H1 (cell line): ENCODE data around the gene OLA1. TPM values are rescaled to one million over a fixed set of nuclear protein-coding genes. Genes with fewer than 3 reads are reported as not detected.

ENCODE experiments used
- CTCF ChIA-PET: fragments of 300-600 bp; sonication (Branson Sonifier 250); formaldehyde crosslinking; loops from one replicate; lab custom pipeline; 2021; ENCODE audit not compliant: partially characterized antibody; lab: Charles Lee
- POLR2A ChIA-PET: fragments of 300-600 bp; sonication (Branson Sonifier 250); formaldehyde crosslinking; loops from one replicate; lab custom pipeline; 2021; ENCODE audit warnings: inconsistent platforms; ENCODE audit not compliant: partially characterized antibody; lab: Charles Lee
- DNase-seq, 2 experiments: peaks; one replicate each; pipeline versions ENCODE4 v3.0.0 to v3.0.0-alpha.2; 2010 to 2022; ENCODE audit warnings: low spot score in 2 of 2, low read depth in 1 of 2, mixed read lengths in 1 of 2
- FAIRE-seq: peaks from 2 replicates; lab custom pipeline; 2011; peaks lifted over from hg19 to GRCh38; lab: Jason Lieb, UNC
- H2AFZ ChIP-seq: 2 replicates; pipeline ENCODE4 v1.8.1; 2012; ENCODE audit warnings: low read length, inconsistent platforms
- H2AK5ac ChIP-seq: 2 replicates; pipeline ENCODE4 v1.6.1; 2013; ENCODE audit warnings: low read depth, low read length
- H2BK120ac ChIP-seq: replicated peaks from 2 replicates; pipeline ENCODE3; 2013; ENCODE audit warnings: low read depth, low read length, inconsistent platforms
- H2BK12ac ChIP-seq: 2 replicates; pipeline ENCODE4 v1.6.1; 2013; ENCODE audit warnings: low read depth, low read length
- H2BK15ac ChIP-seq: 2 replicates; pipeline ENCODE4 v1.6.1; 2013; ENCODE audit warnings: low read length
- H2BK20ac ChIP-seq: 2 replicates; pipeline ENCODE4 v1.6.1; 2013; ENCODE audit warnings: low read length
- H2BK5ac ChIP-seq: 2 replicates; pipeline ENCODE4 v1.6.1; 2013; ENCODE audit warnings: low read depth, low read length
- H3K14ac ChIP-seq: 2 replicates; pipeline ENCODE4 v1.6.1; 2013; ENCODE audit warnings: inconsistent platforms; ENCODE audit not compliant: insufficient read length
- H3K18ac ChIP-seq: 2 replicates; pipeline ENCODE4 v1.6.1; 2013; ENCODE audit warnings: low read length; ENCODE audit errors: extremely low read depth
- H3K23ac ChIP-seq: 2 replicates; pipeline ENCODE4 v1.6.1; 2013; ENCODE audit warnings: inconsistent platforms; ENCODE audit not compliant: insufficient read length
- H3K23me2 ChIP-seq: 2 replicates; pipeline ENCODE4 v1.6.1; 2013; ENCODE audit warnings: low read depth, low read length
- H3K27ac ChIP-seq: 2 replicates; pipeline ENCODE4 v1.6.1; 2011; ENCODE audit warnings: low read depth, low read length, inconsistent platforms
- H3K27me3 ChIP-seq, 4 experiments: replicated peaks in 1 of 4; 1 replicate in 1 of 4; 2 replicates in 3 of 4; pipeline versions ENCODE4 v1.6.1 to v1.8.1; 2011 to 2013; ENCODE audit warnings: low read length in 3 of 4, mild to moderate bottlenecking in 3 of 4, inconsistent platforms in 2 of 4, mixed read lengths in 2 of 4, moderate library complexity in 1 of 4; ENCODE audit not compliant: control insufficient read depth in 3 of 4, insufficient read depth in 3 of 4; ENCODE audit errors: extremely low read depth in 1 of 4
- H3K36me3 ChIP-seq, 4 experiments: 2 replicates each; pipeline versions ENCODE4 v1.6.1 to v1.8.1; 2011 to 2013; ENCODE audit warnings: mild to moderate bottlenecking in 4 of 4, low read length in 3 of 4, moderate library complexity in 2 of 4, control low read depth in 1 of 4, inconsistent platforms in 1 of 4; ENCODE audit not compliant: insufficient read depth in 4 of 4, control insufficient read depth in 2 of 4
- H3K4ac ChIP-seq: replicated peaks from 2 replicates; pipeline ENCODE3; 2013; ENCODE audit warnings: low read length, low read depth, mixed read lengths, inconsistent platforms; ENCODE audit not compliant: insufficient read length
- H3K4me1 ChIP-seq, 4 experiments: replicated peaks in 1 of 4; 1 replicate in 1 of 4; 2 replicates in 3 of 4; pipeline versions ENCODE4 v1.6.1 to v1.8.1; 2011 to 2013; ENCODE audit warnings: low read length in 3 of 4, inconsistent platforms in 2 of 4, mixed read lengths in 1 of 4; ENCODE audit not compliant: insufficient read depth in 4 of 4, control insufficient read depth in 3 of 4
- H3K4me2 ChIP-seq, 2 experiments: 2 replicates each; pipeline versions ENCODE4 v1.6.1 to v1.8.1; 2011 to 2013; ENCODE audit warnings: low read depth in 2 of 2, low read length in 2 of 2, control low read depth in 1 of 2, inconsistent platforms in 1 of 2, mild to moderate bottlenecking in 1 of 2; ENCODE audit not compliant: insufficient read depth in 1 of 2
- H3K4me3 ChIP-seq, 4 experiments: fragments of 200-600, 300-600 bp in 1 of 4; sonication (generic), shearing (Covaris generic), sonication (Bioruptor Twin) in 1 of 4; 2 replicates each; pipeline versions ENCODE4 v1.5.1 to v1.8.1; 2011 to 2016; ENCODE audit warnings: low read length in 4 of 4, low read depth in 3 of 4, control low read depth in 2 of 4, inconsistent platforms in 2 of 4, mild to moderate bottlenecking in 2 of 4, mixed read lengths in 1 of 4, moderate library complexity in 1 of 4; ENCODE audit not compliant: insufficient read depth in 2 of 4; ENCODE audit errors: extremely low read depth in 1 of 4
- H3K56ac ChIP-seq: replicated peaks from 2 replicates; pipeline ENCODE3; 2013; ENCODE audit warnings: low read depth, mild to moderate bottlenecking, mixed read lengths, low read length, inconsistent platforms; ENCODE audit not compliant: insufficient read length
- H3K79me1 ChIP-seq: 2 replicates; pipeline ENCODE4 v1.6.1; 2013; ENCODE audit warnings: low read depth, low read length, control low read depth
- H3K79me2 ChIP-seq, 2 experiments: 2 replicates each; pipeline versions ENCODE4 v1.6.1 to v1.8.1; 2012 to 2013; ENCODE audit warnings: low read length in 2 of 2, mild to moderate bottlenecking in 2 of 2, inconsistent platforms in 1 of 2; ENCODE audit not compliant: insufficient read depth in 2 of 2, control insufficient read depth in 1 of 2
- H3K9ac ChIP-seq, 4 experiments: replicated peaks in 1 of 4; 1 replicate in 1 of 4; 2 replicates in 3 of 4; pipeline versions ENCODE4 v1.6.1 to v1.8.1; 2011 to 2013; ENCODE audit warnings: low read depth in 3 of 4, low read length in 3 of 4, control low read depth in 2 of 4, mild to moderate bottlenecking in 2 of 4, moderate library complexity in 2 of 4, inconsistent platforms in 1 of 4; ENCODE audit errors: extremely low read depth in 1 of 4
- H3K9me3 ChIP-seq, 2 experiments: 2 replicates each; pipeline versions ENCODE4 v1.6.1 to v1.8.1; 2012 to 2013; ENCODE audit warnings: mild to moderate bottlenecking in 2 of 2, moderate library complexity in 2 of 2, control low read depth in 1 of 2, inconsistent platforms in 1 of 2, low read depth in 1 of 2, low read length in 1 of 2, mixed read lengths in 1 of 2; ENCODE audit not compliant: insufficient read depth in 2 of 2
- H4K20me1 ChIP-seq, 2 experiments: replicated peaks in 1 of 2; 2 replicates each; pipeline versions ENCODE3 to v1.8.1; 2011 to 2013; ENCODE audit warnings: inconsistent platforms in 2 of 2, low read length in 2 of 2, mild to moderate bottlenecking in 1 of 2; ENCODE audit not compliant: insufficient read depth in 2 of 2, control insufficient read depth in 1 of 2
- H4K5ac ChIP-seq: 2 replicates; pipeline ENCODE4 v1.6.1; 2013; ENCODE audit warnings: low read length, low read depth, mixed read lengths, inconsistent platforms; ENCODE audit not compliant: insufficient read length
- H4K8ac ChIP-seq: 2 replicates; pipeline ENCODE4 v1.8.0; 2013; ENCODE audit warnings: mild to moderate bottlenecking, moderate library complexity, low read length, inconsistent platforms; ENCODE audit not compliant: insufficient read depth; ENCODE audit errors: extremely low read depth
- H4K91ac ChIP-seq: replicated peaks from 2 replicates; pipeline ENCODE3; 2013; ENCODE audit warnings: low read length, mixed read lengths, inconsistent platforms; ENCODE audit not compliant: insufficient read length
- ASH2L ChIP-seq: fragments of 200-600, 300-600 bp; sonication (generic); IDR thresholded peaks from one replicate; pipeline ENCODE4 v1.7.1; 2017; ENCODE audit warnings: low read length
- BCL11A ChIP-seq, 2 experiments: IDR thresholded peaks; one replicate each; pipeline ENCODE4 v1.6.1; 2011; ENCODE audit warnings: low read depth in 2 of 2, low read length in 2 of 2, mild to moderate bottlenecking in 2 of 2
- BRCA1 ChIP-seq: IDR thresholded peaks from 2 replicates; pipeline ENCODE4 v1.6.1; 2012; ENCODE audit warnings: low read depth, low read length, improper control_type of control experiment
- CTCF ChIP-seq, 3 experiments: IDR thresholded peaks; 1 replicate in 2 of 3; 2 replicates in 1 of 3; pipeline versions ENCODE4 v1.5.1 to v1.6.1; 2011; ENCODE audit warnings: low read length in 3 of 3, mild to moderate bottlenecking in 3 of 3, inconsistent platforms in 2 of 3, low read depth in 1 of 3, moderate library complexity in 1 of 3; ENCODE audit not compliant: insufficient read depth in 1 of 3; ENCODE audit errors: control extremely low read depth in 1 of 3
- EGR1 ChIP-seq: IDR thresholded peaks from 2 replicates; pipeline ENCODE4 v1.6.1; 2011; ENCODE audit warnings: low read depth, low read length, borderline replicate concordance
- JUND ChIP-seq: IDR thresholded peaks from 2 replicates; pipeline ENCODE4 v1.6.1; 2011; ENCODE audit warnings: mild to moderate bottlenecking, improper control_type of control experiment, low read length
- MAFK ChIP-seq: IDR thresholded peaks from 2 replicates; pipeline ENCODE4 v1.6.1; 2012; ENCODE audit warnings: low read depth, mild to moderate bottlenecking, improper control_type of control experiment, low read length
- POLR2AphosphoS5 ChIP-seq: IDR thresholded peaks from 2 replicates; pipeline ENCODE4 v1.6.1; 2011; ENCODE audit warnings: low read depth, low read length
- RNF2 ChIP-seq: fragments of 200-900, 300-1000 bp; sonication (generic); IDR thresholded peaks from 2 replicates; pipeline ENCODE4 v1.7.1; 2016; ENCODE audit warnings: borderline replicate concordance, low read depth, mild to moderate bottlenecking, antibody characterized with exemption, low read length; ENCODE audit not compliant: poor library complexity, severe bottlenecking; ENCODE audit errors: missing control alignments
- TAF7 ChIP-seq: optimal IDR thresholded peaks from 2 replicates; pipeline ENCODE3; 2011; ENCODE audit warnings: low read depth, mild to moderate bottlenecking, inconsistent platforms, low read length, moderate library complexity, borderline replicate concordance
- TCF12 ChIP-seq: IDR thresholded peaks from 2 replicates; pipeline ENCODE4 v1.6.1; 2011; ENCODE audit warnings: low read depth, mild to moderate bottlenecking, low read length
- ZNF274 ChIP-seq: IDR thresholded peaks from 2 replicates; pipeline ENCODE4 v1.7.0; 2012; ENCODE audit warnings: low read length, borderline replicate concordance; ENCODE audit errors: extremely low read depth
- WGBS, 2 experiments: shearing (Covaris generic) in 1 of 2; methylation state at CpG; one replicate each; pipeline versions ENCODE4 v1.1.6 to v1.1.7; 2013 to 2015; ENCODE audit warnings: low lambda C conversion rate in 2 of 2, mixed read lengths in 2 of 2, inconsistent platforms in 1 of 2, low coverage in 1 of 2, missing lambda C conversion rate in 1 of 2; ENCODE audit not compliant: insufficient replicate concordance in 2 of 2, insufficient coverage in 1 of 2, insufficient read length in 1 of 2; ENCODE audit errors: extremely low coverage in 1 of 2, missing lambda C conversion rate in 1 of 2; 5-methylcytosine and 5-hydroxymethylcytosine counted together
- polyA plus RNA-seq, 7 experiments: library from polyadenylated mRNA; depleted of rRNA in 3 of 7; stranded (reverse) in 5 of 7; unstranded in 2 of 7; fragments of >200 nt in 5 of 7; fragments of 200-250 nt in 2 of 7; gene quantifications; 1 replicate in 5 of 7; 2 replicates in 1 of 7; 4 replicates in 1 of 7; pipeline versions ENCODE4 v1.2.1 to v1.2.3, GENCODE V29; 2011 to 2013; ENCODE audit warnings: missing spikeins in 2 of 7, mixed read lengths in 2 of 7
- total RNA-seq: library from RNA; stranded (reverse); fragmentation: NEBNext Ultra II Directional; extraction: Animal tissue kit (Norgen Biotek cat#: 25700); gene quantifications from 2 replicates; pipeline ENCODE4 v1.2.1, GENCODE V29; 2021

The OLA1 gene
- total and polyA plus RNA-seq, 2 of the 8 experiments (the other 6 are each of a cell fraction or from before 2014, with no cell fraction given): 39.3 to 158 TPM

- WGBS, 2 experiments: 100% methylated on average over 1 of the region's 1 CpG; no CpG with 5 or more reads in 1 of the 2 experiments
- no peak overlapping the region for H2BK20ac ChIP-seq
- H3K9ac ChIP-seq: no peak overlapping the region
- no peak overlapping the region for H3K14ac ChIP-seq
- H3K36me3 ChIP-seq: no peaks in the 10 kb centered on the region
- H3K79me1 ChIP-seq: no peaks in the 10 kb centered on the region
- H2BK12ac ChIP-seq: no peak overlapping the region
- peaks cover 4 to 7% of the 10 kb centered on the region in 2 experiments; a peak in 3 of 4 replicates for H3K9me3 ChIP-seq
- no peak overlapping the region for H2AFZ ChIP-seq
- no peak overlapping the region for H2BK120ac ChIP-seq
- no peaks in the 10 kb centered on the region for H3K79me2 ChIP-seq
- no peak overlapping the region for H2BK15ac ChIP-seq
- no peak overlapping the region for H2BK5ac ChIP-seq
- no peak overlapping the region for H3K4me2 ChIP-seq
- no peak for DNase-seq
- H4K20me1 ChIP-seq: no peaks in the 10 kb centered on the region
- ChIA-PET CTCF (interaction anchor here (0.8 to 1.2 kb wide), 3 partner anchors 10 to 283 kb away, joined by 3 to 4 read pairs (median 3); no protein-coding TSS in a partner anchor), POLR2A (interaction anchor here (1.4 to 2.0 kb wide), 2 partner anchors 8 to 94 kb away, joined by 4 to 5 read pairs; no protein-coding TSS in a partner anchor)
- no peak overlapping the region for H2AK5ac ChIP-seq
- no peak overlapping the region for H4K8ac ChIP-seq
- peaks cover 5 to 11% (median 8%) of the 10 kb centered on the region in 4 experiments; a peak in 6 of 7 replicates for H3K4me1 ChIP-seq
- no peak overlapping the region for H3K56ac ChIP-seq
- H4K91ac ChIP-seq: no peak overlapping the region
- no peak overlapping the region for H3K27ac ChIP-seq
- H3K4ac ChIP-seq: no peak overlapping the region
- no peak overlapping the region for H4K5ac ChIP-seq
- no peaks in the 10 kb centered on the region for H3K27me3 ChIP-seq
- H3K23ac ChIP-seq: no peak overlapping the region
- no peak overlapping the region for H3K4me3 ChIP-seq
- no peak for FAIRE-seq
- H3K18ac ChIP-seq: no peak overlapping the region
- H3K23me2 ChIP-seq: peaks cover 3% of the 10 kb centered on the region; the same call in 1 of the 2 replicates
- TF ChIP-seq ASH2L (no peak), EGR1 (no peak), BRCA1 (no peak), JUND (no peak), RNF2 (no peak), ZNF274 (no peak), BCL11A (IDR thresholded peaks at IDR 0.05; ENCODE audit: low read depth in 2 of 2, low read length in 2 of 2) (no peak), MAFK (no peak), TCF12 (no peak), TAF7 (no peak), CTCF (IDR thresholded peaks at IDR 0.05; ENCODE audit: control extremely low read depth in 1 of 3, insufficient read depth in 1 of 3, low read depth in 1 of 3, low read length in 3 of 3) (no peak), POLR2AphosphoS5 (no peak)
These were observed 189.9 kb downstream of the OLA1 start for GRCh38 chr2:174058456-174058855.
